Measurements from ENCODE around the gene PSKH1.
"Not testable (repeated sequence)": the region's sequence is repeated elsewhere in the genome, so short reads cannot be mapped to it uniquely, and the experiment has no call there.

Gene PSKH1

GRCh38 chr16:67892375-67892774 is 679 bp upstream of the PSKH1 start:
- DNase-seq: no peak

- no peak for DNase-seq
Observed at GRCh38 chr16:67893743-67894399, 817 bp downstream of the PSKH1 start.

- no peak for DNase-seq
Observed at GRCh38 chr16:67897231-67897630, 4.2 kb downstream of the PSKH1 start.

- DNase-seq: no peak
Observed at GRCh38 chr16:67901734-67902133, 8.7 kb downstream of the PSKH1 start.

- DNase-seq: no peak
Observed at GRCh38 chr16:67902831-67903230, 9.8 kb downstream of the PSKH1 start.

GRCh38 chr16:67907397-67908180 is 14.5 kb downstream of the PSKH1 start:
- no peak for DNase-seq

- no peak for DNase-seq
Observed at GRCh38 chr16:67909056-67909742, 16.1 kb downstream of the PSKH1 start.

GRCh38 chr16:67910158-67910557 is 17.1 kb downstream of the PSKH1 start:
- no peak for DNase-seq

GRCh38 chr16:67914758-67915495 is 21.9 kb downstream of the PSKH1 start:
- DNase-seq: no peak

- DNase-seq: not testable (repeated sequence)
Observed at GRCh38 chr16:67915496-67915769, 22.4 kb downstream of the PSKH1 start.

GRCh38 chr16:67915831-67916723 is 23.0 kb downstream of the PSKH1 start:
- DNase-seq: no peak

GRCh38 chr16:67917140-67917851 is 24.2 kb downstream of the PSKH1 start:
- DNase-seq: no peak

GRCh38 chr16:67917852-67918236 is 24.8 kb downstream of the PSKH1 start:
- no peak for DNase-seq

GRCh38 chr16:67919622-67920221 is 26.7 kb downstream of the PSKH1 start:
- DNase-seq: peak in 1 of 2 experiments; percentile 19

- DNase-seq: no peak
Observed at GRCh38 chr16:67922221-67922620, 29.2 kb downstream of the PSKH1 start.

GRCh38 chr16:67922740-67923139 is 29.7 kb downstream of the PSKH1 start:
- DNase-seq: no peak

GRCh38 chr16:67923414-67924116 is 30.5 kb downstream of the PSKH1 start:
- no peak for DNase-seq

GRCh38 chr16:67924140-67924906 is 31.3 kb downstream of the PSKH1 start:
- no peak for DNase-seq

- no peak for DNase-seq
Observed at GRCh38 chr16:67926181-67926750, 33.2 kb downstream of the PSKH1 start.
